ENCODE measurements around the gene TNFSF10.

The TNFSF10 gene

GRCh38 chr3:172471903-172472302, 51.3 kb downstream of the TNFSF10 start:
- no peak for TF ChIP-seq CSRNP3 (CRISPR knock-in tag; IDR thresholded peaks at IDR 0.05)
- TF ChIP-seq, protein P1, sequence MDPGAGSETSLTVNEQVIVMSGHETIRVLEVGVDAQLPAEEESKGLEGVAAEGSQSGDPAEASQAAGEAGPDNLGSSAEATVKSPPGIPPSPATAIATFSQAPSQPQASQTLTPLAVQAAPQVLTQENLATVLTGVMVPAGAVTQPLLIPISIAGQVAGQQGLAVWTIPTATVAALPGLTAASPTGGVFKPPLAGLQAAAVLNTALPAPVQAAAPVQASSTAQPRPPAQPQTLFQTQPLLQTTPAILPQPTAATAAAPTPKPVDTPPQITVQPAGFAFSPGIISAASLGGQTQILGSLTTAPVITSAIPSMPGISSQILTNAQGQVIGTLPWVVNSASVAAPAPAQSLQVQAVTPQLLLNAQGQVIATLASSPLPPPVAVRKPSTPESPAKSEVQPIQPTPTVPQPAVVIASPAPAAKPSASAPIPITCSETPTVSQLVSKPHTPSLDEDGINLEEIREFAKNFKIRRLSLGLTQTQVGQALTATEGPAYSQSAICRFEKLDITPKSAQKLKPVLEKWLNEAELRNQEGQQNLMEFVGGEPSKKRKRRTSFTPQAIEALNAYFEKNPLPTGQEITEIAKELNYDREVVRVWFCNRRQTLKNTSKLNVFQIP (CRISPR knock-in tag; IDR thresholded peaks at IDR 0.05; ENCODE audit: borderline replicate concordance, low read depth): no peak
- no peak for TF ChIP-seq OSR1 (CRISPR knock-in tag; IDR thresholded peaks at IDR 0.05)
- no peak for TF ChIP-seq TCF4 (CRISPR knock-in tag; IDR thresholded peaks at IDR 0.05; ENCODE audit: borderline replicate concordance)
- TF ChIP-seq GLIS3 (CRISPR knock-in tag; IDR thresholded peaks at IDR 0.05): no peak
- TF ChIP-seq, protein P2, sequence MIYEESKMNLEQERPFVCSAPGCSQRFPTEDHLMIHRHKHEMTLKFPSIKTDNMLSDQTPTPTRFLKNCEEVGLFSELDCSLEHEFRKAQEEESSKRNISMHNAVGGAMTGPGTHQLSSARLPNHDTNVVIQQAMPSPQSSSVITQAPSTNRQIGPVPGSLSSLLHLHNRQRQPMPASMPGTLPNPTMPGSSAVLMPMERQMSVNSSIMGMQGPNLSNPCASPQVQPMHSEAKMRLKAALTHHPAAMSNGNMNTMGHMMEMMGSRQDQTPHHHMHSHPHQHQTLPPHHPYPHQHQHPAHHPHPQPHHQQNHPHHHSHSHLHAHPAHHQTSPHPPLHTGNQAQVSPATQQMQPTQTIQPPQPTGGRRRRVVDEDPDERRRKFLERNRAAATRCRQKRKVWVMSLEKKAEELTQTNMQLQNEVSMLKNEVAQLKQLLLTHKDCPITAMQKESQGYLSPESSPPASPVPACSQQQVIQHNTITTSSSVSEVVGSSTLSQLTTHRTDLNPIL (CRISPR knock-in tag; IDR thresholded peaks at IDR 0.05; ENCODE audit: low read depth): no peak
- no peak for TF ChIP-seq TOX (CRISPR knock-in tag; IDR thresholded peaks at IDR 0.05; ENCODE audit: borderline replicate concordance)
- TF ChIP-seq ISL1 (CRISPR knock-in tag; IDR thresholded peaks at IDR 0.05): no peak
- no peak for TF ChIP-seq ZFP30 (CRISPR knock-in tag; IDR thresholded peaks at IDR 0.05)
- no peak for TF ChIP-seq ARNTL (CRISPR knock-in tag; IDR thresholded peaks at IDR 0.05; ENCODE audit: borderline replicate concordance, low read depth)
- TF ChIP-seq ZNF8 (CRISPR knock-in tag; IDR thresholded peaks at IDR 0.05): no peak
- TF ChIP-seq, protein P3, sequence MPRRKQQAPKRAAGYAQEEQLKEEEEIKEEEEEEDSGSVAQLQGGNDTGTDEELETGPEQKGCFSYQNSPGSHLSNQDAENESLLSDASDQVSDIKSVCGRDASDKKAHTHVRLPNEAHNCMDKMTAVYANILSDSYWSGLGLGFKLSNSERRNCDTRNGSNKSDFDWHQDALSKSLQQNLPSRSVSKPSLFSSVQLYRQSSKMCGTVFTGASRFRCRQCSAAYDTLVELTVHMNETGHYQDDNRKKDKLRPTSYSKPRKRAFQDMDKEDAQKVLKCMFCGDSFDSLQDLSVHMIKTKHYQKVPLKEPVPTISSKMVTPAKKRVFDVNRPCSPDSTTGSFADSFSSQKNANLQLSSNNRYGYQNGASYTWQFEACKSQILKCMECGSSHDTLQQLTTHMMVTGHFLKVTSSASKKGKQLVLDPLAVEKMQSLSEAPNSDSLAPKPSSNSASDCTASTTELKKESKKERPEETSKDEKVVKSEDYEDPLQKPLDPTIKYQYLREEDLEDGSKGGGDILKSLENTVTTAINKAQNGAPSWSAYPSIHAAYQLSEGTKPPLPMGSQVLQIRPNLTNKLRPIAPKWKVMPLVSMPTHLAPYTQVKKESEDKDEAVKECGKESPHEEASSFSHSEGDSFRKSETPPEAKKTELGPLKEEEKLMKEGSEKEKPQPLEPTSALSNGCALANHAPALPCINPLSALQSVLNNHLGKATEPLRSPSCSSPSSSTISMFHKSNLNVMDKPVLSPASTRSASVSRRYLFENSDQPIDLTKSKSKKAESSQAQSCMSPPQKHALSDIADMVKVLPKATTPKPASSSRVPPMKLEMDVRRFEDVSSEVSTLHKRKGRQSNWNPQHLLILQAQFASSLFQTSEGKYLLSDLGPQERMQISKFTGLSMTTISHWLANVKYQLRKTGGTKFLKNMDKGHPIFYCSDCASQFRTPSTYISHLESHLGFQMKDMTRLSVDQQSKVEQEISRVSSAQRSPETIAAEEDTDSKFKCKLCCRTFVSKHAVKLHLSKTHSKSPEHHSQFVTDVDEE (CRISPR knock-in tag; IDR thresholded peaks at IDR 0.05): no peak
- TF ChIP-seq ZC3H10 (CRISPR knock-in tag; IDR thresholded peaks at IDR 0.05): no peak
- TF ChIP-seq SNAI2 (CRISPR knock-in tag; IDR thresholded peaks at IDR 0.05): no peak
- TF ChIP-seq PATZ1 (CRISPR knock-in tag; IDR thresholded peaks at IDR 0.05; ENCODE audit: borderline replicate concordance): no peak
- no peak for TF ChIP-seq ZNF565 (CRISPR knock-in tag; conservative IDR thresholded peaks at IDR 0.05; ENCODE audit: low read depth)
- TF ChIP-seq RARB (CRISPR knock-in tag; IDR thresholded peaks at IDR 0.05): no peak
- TF ChIP-seq CSDC2 (CRISPR knock-in tag; IDR thresholded peaks at IDR 0.05): no peak
- TF ChIP-seq BACH2 (CRISPR knock-in tag; IDR thresholded peaks at IDR 0.05; ENCODE audit: borderline replicate concordance): no peak
- no peak for ATAC-seq

DNA sequence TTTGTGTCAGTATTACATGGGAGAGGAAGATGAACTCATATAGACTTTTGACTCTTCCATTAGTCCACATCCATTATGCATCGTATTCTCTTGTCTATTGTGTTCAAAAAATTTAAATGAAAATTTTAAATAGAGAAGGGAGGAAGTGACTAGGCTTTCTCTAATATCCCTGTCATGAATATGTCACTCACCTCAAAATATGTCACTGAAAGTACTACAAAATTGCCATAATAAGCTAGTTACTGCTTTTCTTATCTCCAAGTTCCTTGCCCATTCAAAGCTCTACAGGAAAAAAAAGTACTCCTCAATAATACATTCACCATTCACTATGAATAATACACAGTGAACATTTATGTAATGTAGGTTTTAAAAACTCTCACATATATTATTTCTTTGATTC, 52.6 kb downstream of the TNFSF10 start:
- no peak for ATAC-seq
- TF ChIP-seq ZFP30 (CRISPR knock-in tag; IDR thresholded peaks at IDR 0.05): no peak
- TF ChIP-seq ZNF565 (CRISPR knock-in tag; conservative IDR thresholded peaks at IDR 0.05; ENCODE audit: low read depth): no peak
- no peak for TF ChIP-seq ISL1 (CRISPR knock-in tag; IDR thresholded peaks at IDR 0.05)
- no peak for TF ChIP-seq ZC3H10 (CRISPR knock-in tag; IDR thresholded peaks at IDR 0.05)
- no peak for TF ChIP-seq TCF4 (CRISPR knock-in tag; IDR thresholded peaks at IDR 0.05; ENCODE audit: borderline replicate concordance)
- TF ChIP-seq, protein P1 (CRISPR knock-in tag; IDR thresholded peaks at IDR 0.05; ENCODE audit: borderline replicate concordance, low read depth): no peak
- TF ChIP-seq ESRRG (CRISPR knock-in tag; IDR thresholded peaks at IDR 0.05): no peak
- no peak for TF ChIP-seq TOX (CRISPR knock-in tag; IDR thresholded peaks at IDR 0.05; ENCODE audit: borderline replicate concordance)
- TF ChIP-seq CSDC2 (CRISPR knock-in tag; IDR thresholded peaks at IDR 0.05): no peak
- no peak for TF ChIP-seq SNAI2 (CRISPR knock-in tag; IDR thresholded peaks at IDR 0.05)
- no peak for TF ChIP-seq CSRNP3 (CRISPR knock-in tag; IDR thresholded peaks at IDR 0.05)
- TF ChIP-seq ZFP3 (CRISPR knock-in tag; IDR thresholded peaks at IDR 0.05): no peak
- TF ChIP-seq, protein P2 (CRISPR knock-in tag; IDR thresholded peaks at IDR 0.05; ENCODE audit: low read depth): no peak
- no peak for TF ChIP-seq PPARA (CRISPR knock-in tag; IDR thresholded peaks at IDR 0.05; ENCODE audit: borderline replicate concordance)
- TF ChIP-seq ZNF70 (CRISPR knock-in tag; IDR thresholded peaks at IDR 0.05): no peak
